HL-60 (cell line): ENCODE measurements around the gene BROX.

Source experiments
- DNase-seq, 2 experiments: peaks; one replicate each; pipeline ENCODE4 v3.0.0-alpha.2; 2010 to 2020; ENCODE audit warnings: low read depth in 1 of 2, low spot score in 1 of 2
- H3K27ac ChIP-seq: fragments of 250-450 bp; sonication (Bioruptor Pico); replicated peaks from 2 replicates; pipeline ENCODE4 v1.5.1; 2020; ENCODE audit warnings: mild to moderate bottlenecking, moderate library complexity
- H3K27me3 ChIP-seq: fragments of 250-450 bp; sonication (Bioruptor Pico); 2 replicates; pipeline ENCODE4 v1.5.1; 2021; ENCODE audit warnings: mild to moderate bottlenecking, moderate library complexity; ENCODE audit not compliant: insufficient read depth, poor library complexity, severe bottlenecking
- H3K4me3 ChIP-seq: replicated peaks from 2 replicates; pipeline ENCODE4 v1.5.1; 2011; ENCODE audit warnings: mild to moderate bottlenecking, control low read depth, low read length; ENCODE audit not compliant: insufficient read depth
- CTCF ChIP-seq: IDR thresholded peaks from one replicate; pipeline ENCODE4 v1.5.1; 2011; ENCODE audit warnings: low read length, control low read depth, inconsistent platforms; ENCODE audit not compliant: insufficient read depth
- GABPA ChIP-seq: IDR thresholded peaks from 2 replicates; pipeline ENCODE4 v1.6.1; 2012; ENCODE audit warnings: low read depth
- POLR2AphosphoS5 ChIP-seq: IDR thresholded peaks from 2 replicates; pipeline ENCODE4 v1.6.1; 2012; ENCODE audit warnings: low read depth
- REST ChIP-seq: IDR thresholded peaks from 2 replicates; pipeline ENCODE4 v1.6.1; 2012; ENCODE audit warnings: low read depth; ENCODE audit not compliant: insufficient replicate concordance
- SPI1 ChIP-seq: IDR thresholded peaks from 2 replicates; pipeline ENCODE4 v1.6.1; 2012; ENCODE audit warnings: low read depth, mild to moderate bottlenecking, borderline replicate concordance

Gene BROX

GRCh38 chr1:222769971-222770620 is 57.7 kb downstream of the BROX start:
- Histone ChIP-seq H3K27ac (no peak overlapping the region), H3K27me3 (no peaks in the 10 kb centered on the region), H3K4me3 (no peak overlapping the region)
- TF ChIP-seq REST = no peak
- TF ChIP-seq CTCF = no peak
- no peak for TF ChIP-seq POLR2AphosphoS5
- TF ChIP-seq GABPA = no peak
- TF ChIP-seq SPI1 = no peak
- DNase-seq = no peak

GRCh38 chr1:222772996-222773379 is 60.6 kb downstream of the BROX start:
- Histone ChIP-seq H3K27ac (peak overlapping the region; percentile 77), H3K4me3 (no peak overlapping the region), H3K27me3 (no peaks in the 10 kb centered on the region)
- DNase-seq = peak; percentile 10 to 60
- no peak for TF ChIP-seq CTCF
- no peak for TF ChIP-seq REST
- no peak for TF ChIP-seq SPI1
- TF ChIP-seq POLR2AphosphoS5 = no peak
- TF ChIP-seq GABPA = no peak

GRCh38 chr1:222777463-222777862 is 65.1 kb downstream of the BROX start:
- no peak for DNase-seq
- Histone ChIP-seq H3K4me3 (no peak overlapping the region), H3K27ac (no peak overlapping the region), H3K27me3 (no peaks in the 10 kb centered on the region)
- TF ChIP-seq REST = no peak
- no peak for TF ChIP-seq POLR2AphosphoS5
- no peak for TF ChIP-seq SPI1
- TF ChIP-seq GABPA = no peak
- no peak for TF ChIP-seq CTCF
